ENCODE data around the gene NDUFAF7. TPM values are rescaled to one million over a fixed set of nuclear protein-coding genes. Genes with fewer than 3 reads are reported as not detected.

NDUFAF7 gene
- total and polyA plus RNA-seq, 2 donors from 2014 or later = 13.1 to 15.1 TPM

DNA sequence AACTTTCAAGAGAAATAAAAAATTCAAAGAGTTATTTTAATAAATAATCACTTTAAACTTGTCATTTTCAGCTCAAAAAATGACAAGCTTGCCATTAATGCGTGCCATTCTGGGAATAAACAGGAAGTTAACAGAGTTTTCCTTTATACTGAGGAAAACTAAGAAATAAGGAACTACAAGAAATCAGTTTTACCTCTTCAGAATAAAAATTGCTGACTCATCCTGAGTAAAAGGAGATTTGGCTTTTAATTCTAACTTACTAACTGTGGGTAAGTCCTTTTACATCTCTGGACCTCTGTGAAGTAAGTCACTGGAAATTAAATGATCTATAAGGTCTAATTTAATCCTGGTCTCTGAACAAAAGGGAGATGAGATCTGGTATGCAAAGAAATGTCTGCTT lies 16.2 kb upstream of the NDUFAF7 start:
- H3K4me3 ChIP-seq (ENCODE audit: low read length in 3 of 3) = no peak overlapping the region
- intact Hi-C loops (cut with DNase I) = no loop called here
- H3K4me1 ChIP-seq (ENCODE audit: control insufficient read depth in 2 of 3, insufficient read depth in 2 of 3, low read depth in 1 of 3, low read length in 3 of 3) = no peaks in the 10 kb centered on the region
- H3K9me3 ChIP-seq (ENCODE audit: control insufficient read depth in 2 of 3, insufficient read depth in 1 of 3, low read length in 3 of 3) = no peaks in the 10 kb centered on the region
- FAIRE-seq (no peak), DNase-seq (no peak)
- TF ChIP-seq, protein P1, sequence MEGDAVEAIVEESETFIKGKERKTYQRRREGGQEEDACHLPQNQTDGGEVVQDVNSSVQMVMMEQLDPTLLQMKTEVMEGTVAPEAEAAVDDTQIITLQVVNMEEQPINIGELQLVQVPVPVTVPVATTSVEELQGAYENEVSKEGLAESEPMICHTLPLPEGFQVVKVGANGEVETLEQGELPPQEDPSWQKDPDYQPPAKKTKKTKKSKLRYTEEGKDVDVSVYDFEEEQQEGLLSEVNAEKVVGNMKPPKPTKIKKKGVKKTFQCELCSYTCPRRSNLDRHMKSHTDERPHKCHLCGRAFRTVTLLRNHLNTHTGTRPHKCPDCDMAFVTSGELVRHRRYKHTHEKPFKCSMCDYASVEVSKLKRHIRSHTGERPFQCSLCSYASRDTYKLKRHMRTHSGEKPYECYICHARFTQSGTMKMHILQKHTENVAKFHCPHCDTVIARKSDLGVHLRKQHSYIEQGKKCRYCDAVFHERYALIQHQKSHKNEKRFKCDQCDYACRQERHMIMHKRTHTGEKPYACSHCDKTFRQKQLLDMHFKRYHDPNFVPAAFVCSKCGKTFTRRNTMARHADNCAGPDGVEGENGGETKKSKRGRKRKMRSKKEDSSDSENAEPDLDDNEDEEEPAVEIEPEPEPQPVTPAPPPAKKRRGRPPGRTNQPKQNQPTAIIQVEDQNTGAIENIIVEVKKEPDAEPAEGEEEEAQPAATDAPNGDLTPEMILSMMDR (IDR thresholded peaks at IDR 0.05; ENCODE audit: borderline replicate concordance, extremely low read depth, insufficient read depth) = no peak
- no peaks in the 10 kb centered on the region for H3K27me3 ChIP-seq (ENCODE audit: control insufficient read depth, insufficient read depth, low read length)
- no peak overlapping the region for H3K9ac ChIP-seq (ENCODE audit: low read length in 3 of 3)
- H3K36me3 ChIP-seq (ENCODE audit: control insufficient read depth in 2 of 3, insufficient read depth in 3 of 3, low read length in 3 of 3) = peaks cover 8 to 69% (median 16%) of the 10 kb centered on the region in 3 donors
- H3K27ac ChIP-seq (ENCODE audit: low read depth in 2 of 2, low read length in 2 of 2) = no peak overlapping the region

DNA sequence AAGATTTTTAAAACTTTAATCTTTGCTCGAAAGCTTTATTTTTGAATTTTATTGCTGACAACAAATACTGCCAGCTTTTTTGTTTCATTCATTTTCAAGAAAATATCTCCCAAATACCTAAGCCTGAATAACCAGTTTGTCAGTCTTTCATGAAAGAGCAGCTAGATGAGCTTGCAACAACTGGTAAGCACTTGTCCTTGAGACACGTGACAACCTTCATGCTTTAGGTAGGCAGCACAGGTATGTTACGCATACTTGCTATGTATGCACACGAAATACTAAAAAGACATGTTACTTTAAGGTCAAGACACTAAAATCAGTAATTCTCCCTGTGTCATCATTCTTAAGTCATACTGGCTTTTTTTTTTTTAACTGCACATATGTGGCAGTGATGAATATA lies 12.4 kb upstream of the NDUFAF7 start:
- Histone ChIP-seq H3K4me3 (ENCODE audit: low read length in 3 of 3) (no peak overlapping the region), H3K9me3 (ENCODE audit: control insufficient read depth in 2 of 3, insufficient read depth in 1 of 3, low read length in 3 of 3) (no peaks in the 10 kb centered on the region), H3K27me3 (ENCODE audit: control insufficient read depth, insufficient read depth, low read length) (no peaks in the 10 kb centered on the region), H3K36me3 (ENCODE audit: control insufficient read depth in 2 of 3, insufficient read depth in 3 of 3, low read length in 3 of 3) (peaks cover 5 to 44% (median 7%) of the 10 kb centered on the region in 3 donors), H3K4me1 (ENCODE audit: control insufficient read depth in 2 of 3, insufficient read depth in 2 of 3, low read depth in 1 of 3, low read length in 3 of 3) (no peaks in the 10 kb centered on the region), H3K27ac (ENCODE audit: low read depth in 2 of 2, low read length in 2 of 2) (no peak overlapping the region), H3K9ac (ENCODE audit: low read length in 3 of 3) (no peak overlapping the region)
- TF ChIP-seq, protein P1 (IDR thresholded peaks at IDR 0.05; ENCODE audit: borderline replicate concordance, extremely low read depth, insufficient read depth) = no peak
- no peak for DNase-seq
- FAIRE-seq = no peak
- intact Hi-C loops (cut with DNase I) = no loop called here

DNA sequence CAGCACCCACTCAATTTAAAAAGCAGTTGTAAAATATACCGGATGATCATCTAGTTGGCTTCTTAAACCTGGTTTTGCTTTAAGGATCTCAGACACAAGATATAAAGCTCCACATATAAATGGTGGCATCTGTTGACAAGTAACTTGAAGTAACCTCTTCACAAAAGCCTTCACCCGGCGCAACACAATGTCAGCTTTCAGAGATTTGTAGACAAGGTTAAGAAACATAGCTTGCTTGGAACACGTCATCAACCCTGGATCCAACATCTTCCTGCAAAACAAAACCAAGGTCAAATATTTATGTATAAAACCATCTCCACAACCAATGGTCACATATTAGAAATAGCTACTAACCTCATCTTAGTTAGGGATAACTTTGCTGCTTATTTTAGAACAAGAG lies 8.3 kb upstream of the NDUFAF7 start:
- H3K4me3 ChIP-seq (ENCODE audit: low read length in 3 of 3) = no peak overlapping the region
- peaks cover 6 to 32% (median 14%) of the 10 kb centered on the region in 3 donors for H3K36me3 ChIP-seq (ENCODE audit: control insufficient read depth in 2 of 3, insufficient read depth in 3 of 3, low read length in 3 of 3)
- no peak for FAIRE-seq

More for the DNA sequence above, 8.3 kb upstream of the NDUFAF7 start:
- no peak for DNase-seq
- TF ChIP-seq, protein P1 (IDR thresholded peaks at IDR 0.05; ENCODE audit: borderline replicate concordance, extremely low read depth, insufficient read depth) = no peak
- H3K9ac ChIP-seq (ENCODE audit: low read length in 3 of 3) = no peak overlapping the region
- H3K27me3 ChIP-seq (ENCODE audit: control insufficient read depth, insufficient read depth, low read length) = no peaks in the 10 kb centered on the region
- H3K27ac ChIP-seq (ENCODE audit: low read depth in 2 of 2, low read length in 2 of 2) = no peak overlapping the region
- intact Hi-C loops (cut with DNase I) = no loop called here
- no peaks in the 10 kb centered on the region for H3K4me1 ChIP-seq (ENCODE audit: control insufficient read depth in 2 of 3, insufficient read depth in 2 of 3, low read depth in 1 of 3, low read length in 3 of 3)
- H3K9me3 ChIP-seq (ENCODE audit: control insufficient read depth in 2 of 3, insufficient read depth in 1 of 3, low read length in 3 of 3) = no peaks in the 10 kb centered on the region

Data from kidney (tissue), 14 donors.